ENCODE results near the gene GLB1L.
"Not testable (repeated sequence)": the region's sequence is repeated elsewhere in the genome, so short reads cannot be mapped to it uniquely, and the experiment has no call there.

Gene GLB1L

GRCh38 chr2:219279916-219280516 lies 34.8 kb upstream of the GLB1L start:
- DNase-seq: no peak

- DNase-seq: peak; percentile 91
Observed at GRCh38 chr2:219279151-219279915, 34.1 kb upstream of the GLB1L start, which contains the start of gene DNAJB2. Gene DNAJB2, plus strand, starts transcription at chr2:219279366. Its CDS starts 468 bp downstream, at chr2:219279834.

DNA sequence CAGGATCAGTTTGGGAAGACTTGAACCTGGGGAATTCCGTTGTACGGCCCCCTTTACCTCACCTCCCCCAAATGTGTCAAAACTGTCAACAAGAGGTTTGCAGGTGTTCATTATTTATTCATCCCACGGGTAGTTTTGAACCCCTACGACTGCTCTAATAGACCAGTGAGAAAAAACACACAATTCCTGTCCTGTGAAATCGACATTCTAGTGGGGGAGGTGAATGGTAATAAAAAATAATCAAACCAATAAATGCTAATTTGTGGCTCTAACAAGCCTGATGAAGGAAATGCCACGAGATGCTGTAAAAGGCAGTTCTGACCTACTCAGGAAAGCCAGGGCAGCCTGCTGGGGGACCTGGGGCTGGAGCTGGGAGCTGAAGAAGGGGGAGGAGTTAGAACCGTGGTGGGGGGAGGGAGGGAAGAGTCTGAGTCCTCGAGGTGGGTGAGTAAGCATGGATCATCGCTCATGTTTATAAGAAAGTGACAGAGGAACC lies 33.5 kb upstream of the GLB1L start:
- DNase-seq: no peak

DNA sequence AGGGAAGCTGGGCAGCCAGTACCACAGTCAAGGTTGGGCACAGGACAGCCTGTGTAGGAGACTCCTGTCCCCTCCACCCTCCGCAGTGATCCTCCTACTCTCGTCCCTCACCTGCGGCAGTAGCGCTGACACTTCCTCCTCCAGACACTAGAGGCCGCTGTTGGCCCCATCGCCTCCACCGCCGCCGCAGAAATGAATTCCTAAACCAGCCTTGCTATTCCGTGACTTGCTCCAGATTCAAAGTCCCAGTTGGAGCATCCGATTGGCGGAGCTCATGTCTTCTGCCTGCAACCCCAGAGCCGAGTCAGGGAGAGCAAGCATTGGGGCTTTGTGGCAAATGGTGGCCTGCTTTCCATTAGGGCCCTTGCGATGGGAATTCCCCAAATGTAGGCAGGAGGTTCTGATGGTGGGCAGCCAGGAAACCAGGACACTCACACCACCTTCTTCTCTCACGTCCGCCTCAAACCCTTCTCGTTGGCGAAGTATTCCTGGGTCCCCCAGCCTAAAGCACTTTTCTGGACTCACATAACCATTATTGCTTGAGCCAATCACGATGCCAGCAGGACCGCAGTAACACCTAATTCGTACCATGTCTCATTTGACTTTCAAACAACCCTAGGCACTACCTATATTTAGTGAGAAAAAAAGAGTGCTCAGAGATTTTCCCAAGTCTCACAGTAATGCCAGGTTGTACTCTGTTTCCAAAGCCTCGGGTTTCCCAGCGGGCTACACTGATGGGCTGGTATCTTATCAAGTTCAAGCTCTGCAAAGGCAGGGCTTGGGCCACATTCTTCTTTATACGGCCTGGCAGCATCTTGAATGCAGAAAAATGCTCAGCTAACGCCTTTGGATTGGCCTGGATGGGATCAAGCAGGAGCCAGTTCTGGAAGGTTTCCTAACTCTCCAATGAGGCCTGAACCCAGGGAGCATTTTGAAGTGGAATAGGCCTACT lies 32.7 kb upstream of the GLB1L start:
- DNase-seq: peak; percentile 68

GRCh38 chr2:219274361-219274921 lies 29.2 kb upstream of the GLB1L start:
- DNase-seq: no peak

DNA sequence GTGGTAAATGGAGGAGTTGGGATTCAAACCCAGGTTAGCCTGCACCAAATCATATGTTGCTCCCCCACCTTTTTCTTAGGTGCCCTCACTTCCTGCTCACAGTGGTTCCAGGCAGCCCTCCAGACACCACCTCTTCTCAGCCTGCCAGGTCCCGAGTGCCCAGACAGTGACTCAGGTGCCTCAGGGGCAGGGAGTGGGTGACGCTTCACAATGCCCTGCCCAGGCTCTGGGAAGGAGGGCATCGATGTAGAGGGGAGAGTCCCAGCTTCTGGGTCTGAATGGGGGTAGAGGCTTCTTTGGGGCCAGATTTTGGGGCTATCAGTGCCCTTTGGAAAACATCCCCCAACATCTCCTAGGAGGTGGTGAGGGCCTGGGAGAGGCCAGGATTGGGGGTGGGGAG lies 28.7 kb upstream of the GLB1L start:
- no peak for DNase-seq

DNA sequence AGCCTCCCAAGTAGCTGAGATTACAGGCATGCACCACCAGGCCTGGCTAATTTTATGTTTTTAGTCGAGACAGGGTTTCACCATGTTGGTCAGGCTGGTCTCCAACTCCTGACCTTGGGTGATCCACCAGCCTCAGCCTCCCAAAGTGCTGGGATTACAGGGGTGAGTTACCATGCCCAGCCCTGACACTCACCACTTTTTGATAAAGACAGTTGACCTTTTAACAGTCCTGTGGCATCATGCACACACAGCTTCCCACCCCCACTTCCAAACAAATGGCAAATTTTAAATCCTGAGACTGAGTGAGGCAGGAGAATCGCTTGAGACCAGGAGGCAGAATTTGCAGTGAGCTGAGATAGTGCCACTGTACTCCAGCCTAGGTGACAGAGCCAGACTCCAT lies 27.8 kb upstream of the GLB1L start:
- no peak for DNase-seq

DNA sequence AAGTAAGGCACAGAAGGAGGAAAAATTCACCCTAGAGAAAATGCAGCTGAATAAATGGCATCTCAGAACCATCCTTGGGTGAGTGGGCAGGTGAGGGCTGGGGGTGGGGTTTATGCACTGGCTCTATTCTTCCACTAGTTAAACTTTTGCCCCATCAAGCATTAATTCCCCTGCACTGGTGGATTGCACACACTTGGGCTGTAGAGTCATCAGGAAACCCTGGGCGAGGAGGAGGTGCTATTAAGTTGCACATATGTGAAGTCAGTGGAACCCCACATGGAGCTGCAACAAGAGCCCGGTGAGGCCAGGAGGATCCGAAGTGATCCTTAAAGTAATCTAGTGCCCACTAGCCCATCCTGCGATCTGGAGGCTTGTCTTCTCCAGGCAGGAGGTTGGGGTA lies 27.1 kb upstream of the GLB1L start:
- no peak for DNase-seq

- no peak for DNase-seq
Observed at GRCh38 chr2:219271021-219271420, 25.8 kb upstream of the GLB1L start.

- DNase-seq: no peak
Observed at GRCh38 chr2:219270055-219270372, 24.8 kb upstream of the GLB1L start.

- peak; percentile 16 for DNase-seq
Observed at GRCh38 chr2:219269362-219270054, 24.3 kb upstream of the GLB1L start.

- DNase-seq: no peak
Observed at GRCh38 chr2:219268294-219268693, 23.1 kb upstream of the GLB1L start.

DNA sequence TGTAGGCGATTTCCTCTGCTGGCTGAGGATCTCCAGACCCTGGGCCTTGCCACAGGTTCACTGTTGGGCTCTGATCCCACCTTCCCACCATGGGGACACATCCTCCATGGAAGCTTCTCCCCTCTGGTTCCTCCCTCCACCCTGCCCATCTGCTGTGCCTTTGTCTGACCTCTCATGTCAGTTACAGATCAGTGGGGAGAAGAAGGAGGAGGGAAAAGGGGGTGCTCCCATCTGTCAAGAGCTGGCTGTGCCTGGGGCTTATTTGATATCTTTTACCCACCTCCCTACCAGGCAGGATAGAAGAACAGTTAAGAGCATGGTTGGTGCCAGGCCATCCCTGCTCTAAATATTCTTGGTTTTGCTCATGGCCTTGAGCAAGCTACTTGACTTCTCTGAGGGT lies 21.6 kb upstream of the GLB1L start:
- no peak for DNase-seq

- no peak for DNase-seq
Observed at GRCh38 chr2:219266232-219266631, 21.0 kb upstream of the GLB1L start.

- DNase-seq: no peak
Observed at GRCh38 chr2:219261024-219261855, 16.0 kb upstream of the GLB1L start.

GRCh38 chr2:219258942-219259341 lies 13.7 kb upstream of the GLB1L start:
- not testable (repeated sequence) for DNase-seq

- no peak for DNase-seq
Observed at GRCh38 chr2:219254590-219255201, 9.5 kb upstream of the GLB1L start.

DNA sequence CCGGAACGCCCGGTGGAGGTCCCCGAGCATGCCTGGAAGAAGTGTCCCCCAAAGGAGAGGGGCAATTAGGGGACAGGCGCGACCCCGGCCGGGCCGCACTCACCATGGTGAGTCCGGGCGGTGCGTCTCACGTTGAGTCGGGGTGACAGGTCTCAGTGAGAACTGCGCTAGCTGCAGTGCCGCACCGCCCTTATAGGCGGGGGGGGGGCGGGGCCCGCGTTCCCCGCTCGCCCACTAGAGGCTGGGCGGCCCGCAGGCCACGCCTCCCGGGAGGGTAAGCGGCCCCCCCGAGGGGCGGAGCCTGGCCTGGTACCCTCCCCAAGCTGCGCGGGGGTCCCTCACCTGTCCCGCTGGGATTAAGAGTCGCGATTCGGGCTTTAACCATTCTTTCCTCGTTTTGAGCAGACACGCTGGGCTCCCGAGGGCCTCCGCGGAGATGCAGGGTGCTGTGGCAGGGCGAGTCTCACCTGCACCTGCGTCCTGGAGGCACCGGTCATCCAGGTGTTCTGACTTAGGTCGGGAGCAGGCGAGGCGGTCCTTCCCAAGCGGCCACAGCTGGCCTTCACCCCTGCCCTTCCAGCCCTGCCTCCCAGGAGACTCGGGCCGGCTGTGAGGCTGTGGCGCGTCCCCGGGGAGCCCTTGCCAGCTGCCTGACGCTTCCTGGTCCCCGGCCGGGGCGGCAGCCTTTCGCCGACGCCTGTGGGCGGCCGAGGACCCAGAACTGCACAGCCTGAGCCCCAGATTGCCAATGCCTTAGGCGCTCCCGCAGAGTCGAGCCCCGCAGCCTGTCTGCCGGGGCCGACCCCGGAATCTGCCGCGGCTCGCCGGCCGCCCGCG lies 8.7 kb upstream of the GLB1L start, which contains the start of gene TUBA4A:
TSS of gene TUBA4A (minus strand) at position 166 of the 837 bp plus-strand sequence. CDS start at position 106, 60 bp downstream.
- DNase-seq: peak; percentile 61

- no peak for DNase-seq
Observed at GRCh38 chr2:219252900-219253752, 7.9 kb upstream of the GLB1L start, which contains the start of gene TUBA4B. Gene TUBA4B, plus strand, starts transcription at chr2:219253243. Its CDS starts 165 bp downstream, at chr2:219253408.

All from SHP77 treated with DMSO at 0.1 percent for 48 hours (cell line).